GM21825 (cell line): Measurements from ENCODE around the gene TMEM121B.
"Not testable (repeated sequence)": the region's sequence is repeated elsewhere in the genome, so short reads cannot be mapped to it uniquely, and the experiment has no call there.

ENCODE experiments used
- ATAC-seq: cut with Tn5 transposase; IDR thresholded peaks from one replicate; pipeline ENCODE4 v1.9.1; 2021; ENCODE audit warnings: mild to moderate bottlenecking, moderate library complexity; ENCODE audit not compliant: unreplicated experiment

Gene TMEM121B

DNA sequence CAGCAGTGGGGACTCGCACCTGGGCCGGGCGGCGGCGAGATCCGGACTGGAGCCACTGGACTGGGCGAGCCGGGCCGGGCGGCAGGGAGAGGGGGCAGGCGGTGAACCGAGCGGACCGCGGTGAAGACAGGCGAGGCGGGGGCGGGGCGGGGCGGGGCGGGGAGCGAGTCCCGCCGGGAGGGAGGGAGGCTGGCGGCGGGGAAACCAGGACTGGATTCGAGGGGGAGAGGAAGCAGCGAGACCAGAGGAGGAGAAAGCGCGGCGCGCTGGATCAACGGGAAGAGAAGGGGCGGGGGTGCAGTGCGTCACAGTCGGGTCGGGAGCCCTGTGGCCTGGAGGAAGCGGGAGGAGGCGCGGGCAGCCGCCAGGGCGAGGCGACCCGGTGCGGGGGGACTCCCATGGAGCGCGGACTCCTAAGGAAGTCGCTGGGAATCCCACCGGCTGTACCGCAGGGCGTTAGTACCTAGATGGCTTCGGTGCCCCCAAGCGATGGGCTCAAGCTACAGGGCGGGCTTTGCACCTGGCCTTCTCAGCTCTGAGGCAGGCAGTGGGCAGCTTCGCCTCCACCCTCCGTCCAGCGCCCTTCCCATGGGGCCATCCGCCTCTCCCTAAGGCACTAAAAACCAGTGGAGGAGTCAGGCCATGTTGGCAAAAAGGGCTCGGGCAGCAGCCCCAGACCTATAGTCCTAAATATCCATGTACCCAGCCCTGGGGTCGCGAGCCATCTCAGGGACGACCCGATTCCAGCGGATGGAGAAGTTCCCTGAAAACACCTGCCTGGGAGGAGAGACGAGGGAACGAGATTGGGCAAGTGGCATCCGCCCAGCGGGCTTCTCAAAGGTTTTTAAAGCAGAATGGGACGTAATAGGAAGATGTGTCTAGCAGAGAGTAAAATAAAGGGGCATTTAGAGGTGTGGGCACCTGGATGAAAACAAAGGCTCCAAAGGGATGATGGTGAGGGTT is at the start of gene TMEM121B:
Gene TMEM121B, minus strand, starts transcription at position 128 of the 963 bp plus-strand sequence. CDS start 233 bp downstream, outside the sequence.
- no peak for ATAC-seq

DNA sequence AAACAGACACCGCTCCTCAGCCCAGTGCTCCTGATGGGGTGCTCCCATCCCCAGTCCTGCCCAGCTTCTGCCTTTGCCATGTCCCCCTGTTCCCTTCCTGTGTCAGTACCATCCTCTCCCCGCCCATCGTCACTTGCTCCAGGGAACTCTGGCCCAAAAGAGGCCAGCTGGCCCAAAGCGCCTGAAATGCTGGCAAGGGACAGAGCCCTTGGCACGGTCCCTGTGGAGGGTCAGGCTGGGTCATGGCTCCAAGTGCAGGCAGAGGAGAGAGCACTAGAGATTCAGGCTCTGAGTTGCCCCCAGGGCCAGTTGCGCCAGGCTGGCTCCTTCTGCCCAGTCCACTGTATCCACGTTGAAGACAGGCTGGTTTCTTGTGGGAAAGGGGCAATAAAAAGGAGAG is 46.3 kb upstream of the TMEM121B start:
- ATAC-seq = no peak

DNA sequence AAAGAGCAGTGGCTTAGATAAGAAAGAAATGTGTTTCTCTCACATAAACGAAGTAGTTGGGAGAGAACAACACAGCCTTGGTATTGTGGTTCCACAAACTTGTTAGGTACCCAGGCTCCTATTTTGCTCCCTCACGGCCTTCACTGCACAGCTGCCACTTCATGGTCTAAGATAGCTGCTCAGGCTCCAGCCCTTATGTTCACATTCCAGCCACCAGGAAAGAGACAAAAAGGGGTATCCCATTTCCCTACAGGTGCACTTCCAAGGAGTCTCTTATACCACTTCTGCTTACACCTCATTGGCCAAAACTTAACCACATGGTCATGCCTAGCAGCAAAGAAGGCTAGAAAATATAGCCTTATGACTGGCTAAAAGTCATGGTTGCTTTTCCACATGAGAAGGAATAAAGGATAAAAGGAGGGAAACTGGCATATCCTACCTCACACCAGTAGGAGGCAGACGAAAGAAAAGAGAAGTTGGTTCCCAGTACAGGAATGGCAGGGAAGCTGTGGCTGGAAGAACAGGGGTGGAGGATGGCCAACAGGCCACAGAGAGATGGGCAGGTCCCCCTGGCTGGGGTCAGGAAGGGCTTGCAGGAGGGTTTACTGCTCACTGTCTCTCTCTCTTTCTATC is 43.3 kb upstream of the TMEM121B start:
- no peak for ATAC-seq

DNA sequence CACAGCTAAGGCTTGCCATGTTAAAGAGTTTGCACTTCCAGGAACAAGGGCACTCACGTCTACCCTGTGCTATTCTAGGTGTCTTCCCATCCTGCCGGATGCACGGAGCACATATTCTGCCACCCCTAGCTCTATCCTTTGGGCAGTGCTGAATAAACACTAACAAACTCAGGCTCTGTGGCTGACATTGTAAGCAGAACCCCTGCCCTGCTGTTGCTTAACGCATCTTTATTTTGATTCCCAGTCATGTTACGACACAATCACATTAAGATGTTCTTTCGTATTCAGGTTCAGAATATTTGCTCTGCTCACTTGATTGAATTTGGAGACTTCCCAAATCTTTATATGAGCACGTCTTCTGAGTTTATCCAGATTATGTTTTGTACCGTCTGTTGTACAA is 41.6 kb upstream of the TMEM121B start:
- no peak for ATAC-seq

DNA sequence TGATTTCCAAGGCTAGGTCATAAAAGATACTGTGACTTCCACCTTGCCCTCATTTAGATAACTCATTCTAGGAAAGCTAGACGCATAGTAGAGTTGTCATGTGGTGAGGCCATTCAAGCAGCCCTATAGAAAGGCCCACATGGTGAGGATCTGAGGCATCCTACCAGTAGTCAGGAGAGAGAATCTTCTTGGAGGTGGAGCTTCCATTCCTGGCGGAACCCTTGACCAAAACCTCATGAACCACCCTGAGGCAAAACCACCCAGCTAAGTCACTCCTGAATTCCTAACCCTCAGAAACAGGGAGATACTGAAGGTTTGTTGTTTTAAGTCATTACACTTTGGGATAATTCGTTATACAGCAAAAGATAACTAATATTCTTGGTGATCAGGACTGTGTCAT is 40.8 kb upstream of the TMEM121B start:
- ATAC-seq = no peak

DNA sequence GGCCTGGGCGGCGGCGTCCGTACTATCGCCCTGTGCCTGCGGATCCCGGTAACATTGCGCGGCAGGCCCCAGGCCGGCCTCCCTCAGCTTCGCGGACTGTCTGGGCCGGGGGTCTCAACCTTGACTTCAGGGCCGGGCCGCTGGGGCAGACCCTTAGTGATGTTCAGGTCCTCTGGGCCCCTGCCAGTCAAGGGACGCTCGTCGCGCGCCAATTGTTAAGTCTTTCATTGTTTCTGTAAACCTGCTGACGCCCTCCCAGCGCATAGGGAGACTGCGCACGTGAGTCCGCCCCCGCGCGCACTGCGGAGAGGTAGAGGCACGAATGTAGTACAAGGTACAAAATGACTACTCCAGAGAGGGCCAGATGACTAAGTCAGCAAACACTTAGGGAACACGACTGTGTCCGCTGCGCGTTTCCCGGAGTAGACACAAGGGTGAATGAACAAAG is 38.4 kb upstream of the TMEM121B start:
- peak; percentile 28 for ATAC-seq

DNA sequence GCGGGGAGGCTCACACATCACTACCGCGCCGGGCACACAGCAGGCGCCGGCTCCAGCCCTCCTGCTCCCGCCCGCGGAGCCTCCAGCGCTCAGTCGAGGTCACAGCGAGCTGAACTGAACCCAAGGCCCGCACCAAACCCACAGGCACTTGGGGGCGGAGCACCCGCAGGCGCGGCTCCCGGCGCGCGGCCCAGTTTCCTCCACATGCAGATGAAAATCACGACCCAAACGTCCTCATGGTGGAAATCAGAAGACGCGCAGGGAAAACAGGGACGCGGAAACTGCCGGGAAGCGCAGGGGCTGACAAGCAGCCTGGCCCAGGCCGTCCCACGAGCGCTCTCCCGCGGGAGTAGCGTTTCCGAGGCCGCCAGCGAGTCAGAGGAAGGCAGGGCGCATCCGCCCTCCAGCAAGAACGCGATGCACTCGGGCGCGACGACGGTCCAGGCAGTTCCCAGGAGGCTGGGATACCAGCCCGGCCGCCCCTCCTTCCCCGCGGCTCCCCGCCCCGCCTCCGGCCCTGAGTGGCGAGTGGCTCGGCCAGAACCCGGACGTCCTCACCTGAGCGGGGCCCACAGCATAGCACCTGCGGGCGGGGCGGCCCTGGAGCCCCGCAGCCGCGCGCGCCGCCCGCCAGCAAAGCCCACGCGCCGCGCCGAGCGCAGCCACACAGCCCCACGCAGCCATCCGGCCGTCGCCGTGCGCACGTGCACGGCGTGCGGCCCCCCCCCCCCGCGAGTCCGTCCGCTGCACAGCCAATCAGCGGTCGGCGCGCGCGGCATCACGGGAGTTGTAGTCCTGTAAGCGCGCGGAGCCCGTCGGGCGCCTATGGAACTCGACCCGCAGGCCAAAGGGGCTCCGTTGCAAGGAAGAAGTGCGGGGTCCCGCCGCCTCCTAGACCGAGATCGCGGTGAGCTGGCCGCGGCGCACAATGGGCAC is 37.7 kb upstream of the TMEM121B start, which contains the start of gene HDHD5:
Gene HDHD5, minus strand, starts transcription at position 710 of the 936 bp plus-strand sequence. Its CDS starts 26 bp downstream, at position 684.
- ATAC-seq = peak; percentile 76

DNA sequence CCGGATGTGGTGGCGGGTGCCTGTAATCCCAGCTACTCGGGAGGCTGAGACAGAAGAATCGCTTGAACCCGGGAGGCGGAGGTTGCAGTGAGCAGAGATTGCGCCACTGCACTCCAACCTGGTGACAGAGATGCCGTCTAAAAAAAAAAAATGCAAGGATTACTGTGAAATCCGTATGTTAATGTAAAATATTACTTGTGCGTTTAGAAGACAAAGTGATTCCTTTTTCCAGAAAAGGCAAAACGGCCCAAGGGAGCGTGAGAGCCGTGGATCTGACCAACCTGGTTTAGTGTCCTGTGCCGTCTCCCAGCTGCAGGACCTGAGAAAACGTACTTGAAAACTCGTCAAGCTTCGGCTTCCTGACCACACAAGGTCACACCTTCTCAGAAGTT is 37.0 kb upstream of the TMEM121B start:
- no peak for ATAC-seq

DNA sequence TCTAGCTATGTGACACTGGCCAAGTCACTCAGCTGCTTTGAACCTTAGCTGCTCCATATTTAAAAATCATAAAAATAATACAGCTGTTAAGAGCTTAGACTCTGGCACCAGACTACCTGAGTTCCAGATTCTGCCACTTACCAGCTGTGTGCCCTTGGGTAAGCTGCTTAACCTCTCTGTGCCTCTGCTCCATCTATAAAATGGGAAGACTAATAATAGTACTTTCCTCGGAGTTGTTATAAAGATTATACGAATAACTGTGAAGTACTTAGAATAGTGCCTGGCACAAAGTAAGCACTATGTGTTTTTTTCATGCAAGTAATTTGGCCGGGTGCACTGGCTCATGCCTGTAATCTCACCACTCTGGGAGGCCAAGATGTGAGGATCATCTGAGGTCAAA is 36.6 kb upstream of the TMEM121B start:
- no peak for ATAC-seq

DNA sequence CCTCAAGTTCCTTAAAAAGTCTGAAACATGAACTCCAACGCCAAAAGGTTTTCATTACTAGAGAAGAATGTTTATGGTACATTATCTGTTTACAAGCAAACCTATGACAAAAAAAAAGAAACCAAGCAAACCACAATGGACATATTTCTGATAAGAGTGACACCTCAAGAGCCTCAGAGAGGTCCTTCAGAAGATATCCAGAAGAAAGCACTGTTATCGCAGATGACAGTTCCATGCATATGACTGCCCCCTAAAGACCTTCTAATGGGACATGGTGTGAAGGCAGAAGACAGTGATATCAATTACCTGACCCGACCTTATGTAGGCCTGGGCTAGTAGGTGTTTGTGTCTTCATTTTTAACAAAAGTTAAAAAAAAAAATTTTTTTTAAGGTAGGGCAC is 34.8 kb upstream of the TMEM121B start:
- ATAC-seq = no peak

DNA sequence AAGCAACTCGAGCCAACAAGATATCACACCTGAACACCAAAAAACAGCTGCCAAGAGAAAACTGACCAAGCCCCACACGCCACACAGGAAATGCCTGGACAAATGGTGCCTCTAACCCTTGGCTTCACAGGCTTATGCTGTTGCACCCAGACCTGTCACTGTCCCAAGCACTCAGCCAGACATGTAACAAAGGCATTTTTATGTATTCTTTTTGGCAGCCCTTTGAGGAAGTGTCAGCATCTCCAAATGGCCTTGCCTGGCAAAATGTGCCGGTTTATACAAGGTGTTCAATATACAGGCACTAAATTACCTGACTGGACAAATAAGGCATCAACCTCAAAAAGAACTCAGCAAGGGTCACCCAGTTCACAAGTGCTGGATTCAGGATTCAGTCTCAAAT is 31.8 kb upstream of the TMEM121B start:
- no peak for ATAC-seq

DNA sequence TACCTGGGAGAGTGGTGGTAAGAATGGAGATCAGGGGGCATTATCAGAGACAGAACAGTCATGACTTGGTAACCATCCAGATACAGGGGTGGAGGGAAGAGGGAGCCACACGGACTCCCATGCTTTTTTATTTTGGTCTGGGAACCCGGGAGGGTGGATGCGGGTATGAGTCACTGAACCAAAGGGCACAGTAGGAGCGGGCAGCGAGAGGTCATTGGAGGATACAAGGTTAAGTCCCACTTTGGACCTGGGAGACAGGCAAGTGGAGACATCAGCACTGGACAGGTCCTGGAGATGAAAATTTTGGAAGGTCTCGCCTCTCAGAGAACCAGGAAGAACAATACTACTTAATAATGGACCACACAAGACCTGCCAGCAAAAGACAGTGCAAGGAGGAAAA is 31.2 kb upstream of the TMEM121B start:
- no peak for ATAC-seq

DNA sequence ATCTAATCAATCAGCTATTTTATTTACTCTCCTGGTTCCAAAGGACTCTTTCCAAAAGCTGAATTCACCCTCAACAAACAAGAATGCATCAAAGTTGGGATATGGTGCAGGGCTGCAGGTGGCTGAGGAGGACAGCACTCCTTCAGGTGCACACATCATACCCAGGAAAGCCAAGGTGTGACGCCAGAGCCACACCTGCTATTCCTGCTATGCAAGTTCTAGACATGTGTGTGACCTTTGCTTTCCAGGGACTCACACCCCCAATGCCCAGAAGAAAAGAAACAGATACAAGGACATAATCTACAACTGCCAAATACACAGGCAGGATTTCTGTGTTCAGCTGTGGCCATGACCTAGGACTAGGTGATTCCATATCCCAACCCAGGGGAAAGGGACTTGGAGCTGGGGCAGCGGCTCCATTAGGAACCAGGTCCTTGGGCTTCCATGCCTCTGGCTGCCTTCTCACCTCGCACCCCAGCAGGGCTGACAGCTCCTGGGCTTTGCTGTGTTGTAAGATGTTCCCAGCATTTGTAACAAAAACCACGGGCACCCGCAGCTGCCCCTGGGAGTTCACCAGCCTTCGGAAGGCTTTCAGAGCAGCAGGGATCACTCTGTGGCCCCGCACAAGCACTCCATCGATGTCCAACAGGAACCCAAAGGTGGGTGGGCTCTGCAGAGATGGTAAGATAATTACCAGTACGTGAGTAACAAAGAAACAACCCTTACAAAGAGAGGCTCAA is 28.1 kb upstream of the TMEM121B start:
- ATAC-seq = no peak

DNA sequence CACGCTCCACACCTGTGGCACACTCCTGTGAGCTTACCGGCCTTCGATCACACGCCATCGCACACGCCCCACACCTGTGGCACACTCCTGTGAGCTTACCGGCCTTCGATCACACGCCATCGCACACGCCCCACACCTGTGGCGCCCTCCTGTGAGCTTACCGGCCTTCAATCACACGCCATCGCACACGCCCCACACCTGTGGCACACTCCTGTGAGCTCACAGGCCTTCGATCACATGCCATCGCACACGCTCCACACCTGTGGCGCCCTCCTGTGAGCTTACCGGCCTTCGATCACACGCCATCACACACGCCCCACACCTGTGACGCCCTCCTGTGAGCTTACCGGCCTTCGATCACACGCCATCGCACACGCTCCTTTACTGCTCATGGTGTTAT is 26.3 kb upstream of the TMEM121B start:
- not testable (repeated sequence) for ATAC-seq

DNA sequence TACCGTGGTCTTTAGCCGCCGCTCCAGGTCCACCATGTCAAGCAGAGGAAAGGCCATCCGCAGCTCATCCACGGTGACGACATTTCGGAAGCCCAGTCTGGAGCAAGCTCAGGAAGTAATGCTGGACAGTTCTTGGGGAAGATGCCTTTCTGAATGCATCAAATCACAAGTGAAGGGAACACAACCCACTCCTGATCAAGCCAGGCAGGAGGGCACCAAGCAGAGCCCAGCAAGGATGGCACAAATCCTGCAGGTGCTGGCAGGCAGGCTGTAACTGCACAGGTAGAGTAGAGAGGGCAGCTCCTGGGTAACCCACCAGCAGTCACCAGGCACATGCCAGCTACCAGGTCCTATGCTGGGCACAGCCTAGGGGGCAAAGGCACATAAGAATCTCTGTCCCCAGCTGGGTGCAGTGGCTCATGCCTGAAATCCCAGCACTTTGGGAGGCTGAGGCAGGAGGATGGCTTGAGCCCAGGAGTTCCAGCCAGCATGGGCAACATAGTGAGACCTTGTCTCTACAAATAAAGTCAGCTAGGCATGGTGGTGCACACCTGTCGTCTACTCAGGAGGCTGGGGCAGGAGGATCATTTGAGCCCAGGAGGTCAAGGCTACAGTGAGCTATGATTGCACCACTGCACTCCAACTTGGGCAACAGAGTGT is 24.0 kb upstream of the TMEM121B start:
- no peak for ATAC-seq

DNA sequence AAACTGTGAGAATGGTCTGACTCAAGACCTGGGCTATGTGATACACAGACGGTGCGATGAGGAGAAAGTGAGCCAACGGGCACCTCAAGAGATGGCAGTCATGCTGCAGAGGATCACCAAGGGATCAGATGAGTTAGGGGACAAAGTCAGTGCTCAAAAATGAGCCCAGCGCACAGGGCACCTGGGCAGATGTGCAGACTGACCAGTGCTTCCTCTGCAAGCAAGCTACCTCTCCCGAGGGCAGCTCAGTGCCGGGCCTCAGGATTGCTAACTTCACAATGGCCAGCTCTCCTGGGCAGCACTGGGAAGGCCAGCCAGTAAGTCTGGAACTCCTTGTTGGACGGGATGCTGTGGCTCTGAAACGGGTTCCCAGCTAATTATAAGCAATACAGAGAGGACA is 22.7 kb upstream of the TMEM121B start:
- no peak for ATAC-seq

DNA sequence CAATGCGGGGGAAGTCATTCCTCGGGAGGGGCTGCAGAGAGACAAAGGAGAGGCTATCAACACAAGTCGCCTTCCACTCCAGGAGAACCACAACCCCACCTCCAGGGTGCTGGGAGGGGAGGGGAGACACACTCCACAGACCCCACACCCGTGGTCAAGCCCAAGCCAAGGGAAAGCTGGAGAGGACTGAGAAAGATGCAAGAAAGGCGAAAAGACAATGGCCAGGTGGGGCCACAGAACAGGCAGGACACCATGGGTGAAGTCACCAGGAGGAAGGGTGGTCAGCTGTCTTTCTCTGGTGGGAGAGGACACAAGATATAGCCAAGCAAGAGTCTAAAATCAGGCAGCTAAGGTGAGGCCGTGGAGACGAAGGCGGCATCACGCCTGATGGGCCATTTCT is 21.9 kb upstream of the TMEM121B start:
- ATAC-seq = no peak

DNA sequence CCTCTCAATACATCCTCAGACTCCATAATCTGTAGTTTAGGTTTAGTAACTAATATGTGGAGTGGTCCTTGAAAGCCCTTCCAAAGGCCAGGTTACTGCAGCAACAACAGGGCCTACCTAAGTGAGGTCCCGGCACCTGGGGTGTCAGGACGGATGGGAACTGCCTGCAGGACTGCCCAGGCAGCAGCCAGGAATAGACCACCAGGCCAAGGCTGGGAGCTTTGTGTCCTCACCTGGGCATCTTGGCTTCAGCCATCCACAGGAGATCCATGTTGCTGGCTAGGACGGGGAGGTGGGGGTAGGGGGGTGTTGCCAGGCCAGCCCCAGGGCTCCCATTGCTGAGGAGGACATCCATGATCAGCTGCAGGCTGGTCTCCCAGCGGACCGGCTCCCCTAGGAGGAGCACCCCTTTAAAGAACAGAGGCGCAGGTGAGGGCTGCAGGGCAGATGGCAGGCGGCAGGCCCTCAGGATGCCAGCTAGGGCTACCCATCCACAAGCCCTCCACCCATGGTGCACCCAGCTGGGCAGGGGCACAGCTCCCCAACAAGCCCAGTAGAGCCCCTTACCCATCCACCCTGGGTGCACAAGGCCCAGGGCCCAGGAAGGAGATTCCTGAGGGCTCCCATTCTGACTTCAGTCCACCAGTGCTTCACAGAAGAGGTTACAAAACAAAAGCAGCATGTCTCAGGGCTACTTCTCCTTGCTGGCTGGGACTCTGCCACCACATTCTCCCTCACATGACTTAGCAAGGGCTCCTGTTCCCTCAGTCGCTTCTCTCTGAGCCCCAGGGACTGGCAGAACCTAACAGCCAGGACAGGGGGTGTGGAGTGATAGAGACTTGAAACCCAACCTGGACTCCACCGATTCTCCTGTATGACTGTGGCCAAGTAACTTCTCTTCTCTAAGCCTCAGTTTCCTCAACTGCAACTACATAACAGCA is 19.9 kb upstream of the TMEM121B start:
- ATAC-seq = no peak

DNA sequence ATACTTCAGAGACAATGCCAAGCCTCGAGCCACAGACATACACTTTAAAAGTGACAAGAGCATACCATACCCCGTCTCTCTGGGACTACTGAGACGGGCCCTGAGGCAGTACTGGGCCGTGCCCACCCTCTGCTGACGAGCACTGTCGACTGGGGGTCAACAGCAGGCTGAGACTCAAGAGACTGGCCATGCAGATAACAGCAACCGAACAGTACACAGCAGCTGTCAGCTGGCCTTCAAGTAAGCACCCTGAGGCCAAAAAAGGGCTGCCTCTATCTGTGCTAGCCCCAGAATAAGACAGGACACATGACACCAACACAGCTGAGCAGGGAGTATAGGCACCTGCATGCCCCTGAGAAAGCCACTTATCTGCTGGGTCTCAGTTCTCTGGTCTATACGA is 18.9 kb upstream of the TMEM121B start:
- no peak for ATAC-seq
